GM12878 (cell line): ENCODE results near the gene C19orf73. TPM values are rescaled to one million over a fixed set of nuclear protein-coding genes. Genes with fewer than 3 reads are reported as not detected.
"Not testable (repeated sequence)": the region's sequence is repeated elsewhere in the genome, so short reads cannot be mapped to it uniquely, and the experiment has no call there.

ENCODE experiments used
- ATAC-seq: fragments of 200-7000 bp; cut with Tn5 transposase; 3 replicates; pipeline ENCODE4 v1.9.1; 2020; ENCODE audit warnings: mild to moderate bottlenecking, moderate library complexity
- BruUV-seq: library from RNA; stranded (reverse); fragments of 400-500 nt; replicated peaks from 2 replicates; lab custom pipeline; 2021; lab: Mats Ljungman, UMichigan
- CTCF ChIA-PET: fragments of 300-600 bp; sonication (Branson Sonifier 250); formaldehyde crosslinking; extraction: SDS; loops from one replicate; lab custom pipeline; 2021; ENCODE audit warnings: inconsistent platforms; lab: Yijun Ruan, JAX
- POLR2A ChIA-PET: fragments of 350-600 bp; formaldehyde crosslinking; extraction: SDS; loops from one replicate; lab custom pipeline; 2021; ENCODE audit warnings: inconsistent platforms; lab: Charles Lee
- RAD21 ChIA-PET: fragments of 300-600 bp; sonication (Branson Sonifier 250); formaldehyde crosslinking; loops from one replicate; lab custom pipeline; 2023; ENCODE audit warnings: antibody characterized with exemption; ENCODE audit not compliant: unreplicated experiment; lab: Charles Lee
- SMC1A ChIA-PET: fragments of 300-600 bp; sonication (Branson Sonifier 250); formaldehyde crosslinking; loops from one replicate; lab custom pipeline; 2023; ENCODE audit not compliant: unreplicated experiment, uncharacterized antibody; lab: Charles Lee
- DNase-seq: peaks from one replicate; pipeline ENCODE4 v3.0.0-alpha.2; 2011; ENCODE audit warnings: low read depth, low spot score
- FAIRE-seq: peaks from 3 replicates; lab custom pipeline; 2011; peaks lifted over from hg19 to GRCh38; lab: Jason Lieb, UNC
- H2AFZ ChIP-seq: 2 replicates; pipeline ENCODE4 v1.6.0; 2011; ENCODE audit warnings: low read depth, low read length, control low read depth; ENCODE audit not compliant: control insufficient read depth
- H3K27ac ChIP-seq: 2 replicates; pipeline ENCODE4 v1.5.1; 2011; ENCODE audit warnings: control low read depth; ENCODE audit not compliant: control insufficient read depth, insufficient read depth
- H3K27me3 ChIP-seq, 2 experiments: replicated peaks in 1 of 2; 2 replicates each; pipeline versions ENCODE4 v1.6.0 to v1.6.1; 2011; ENCODE audit warnings: low read length in 1 of 2; ENCODE audit not compliant: control insufficient read depth in 2 of 2, insufficient read depth in 2 of 2
- H3K36me3 ChIP-seq, 2 experiments: 2 replicates each; pipeline ENCODE4 v1.5.1; 2011; ENCODE audit warnings: low read length in 1 of 2; ENCODE audit not compliant: control insufficient read depth in 2 of 2, insufficient read depth in 2 of 2
- H3K4me1 ChIP-seq: 2 replicates; pipeline ENCODE4 v1.6.1; 2011; ENCODE audit warnings: mild to moderate bottlenecking, low read length, moderate library complexity, mixed read lengths; ENCODE audit not compliant: control insufficient read depth, insufficient read depth
- H3K4me2 ChIP-seq: 2 replicates; pipeline ENCODE4 v1.6.0; 2011; ENCODE audit warnings: control low read depth; ENCODE audit not compliant: control insufficient read depth, insufficient read depth
- H3K4me3 ChIP-seq: fragments of 200-600 bp; sonication (generic); 2 replicates; pipeline ENCODE4 v1.5.1; 2016
- H3K79me2 ChIP-seq: 2 replicates; pipeline ENCODE4 v1.6.0; 2011; ENCODE audit warnings: low read length; ENCODE audit not compliant: control insufficient read depth, insufficient read depth
- H3K9ac ChIP-seq: 2 replicates; pipeline ENCODE4 v1.8.0; 2011; ENCODE audit warnings: low read length, control low read depth, mixed read lengths; ENCODE audit not compliant: control insufficient read depth, insufficient read depth
- H3K9me3 ChIP-seq: replicated peaks from 3 replicates; pipeline ENCODE4 v1.5.1; 2011; ENCODE audit warnings: mild to moderate bottlenecking, low read length; ENCODE audit not compliant: control insufficient read depth, insufficient read depth
- H4K20me1 ChIP-seq: 2 replicates; pipeline ENCODE4 v1.6.0; 2011; ENCODE audit not compliant: control insufficient read depth, insufficient read depth
- EP300 ChIP-seq, 2 experiments: fragments of 150-350 bp in 1 of 2; IDR thresholded peaks; 2 replicates each; pipeline ENCODE4 v1.6.1; 2011 to 2012; ENCODE audit warnings: low read depth in 2 of 2, low read length in 2 of 2, borderline replicate concordance in 1 of 2, improper control_type of control experiment in 1 of 2, inconsistent platforms in 1 of 2; ENCODE audit not compliant: control insufficient read depth in 1 of 2
- LARP7 ChIP-seq: fragments of 450-650 bp; IDR thresholded peaks from 2 replicates; pipeline ENCODE4 v1.6.1; 2017; ENCODE audit warnings: mild to moderate bottlenecking
- RAD21 ChIP-seq: IDR thresholded peaks from 2 replicates; pipeline ENCODE4 v1.6.1; 2011; ENCODE audit warnings: mild to moderate bottlenecking, low read depth, low read length, moderate library complexity; ENCODE audit not compliant: insufficient read depth
- SMC3 ChIP-seq: IDR thresholded peaks from 2 replicates; pipeline ENCODE4 v1.6.1; 2011; ENCODE audit warnings: low read length, improper control_type of control experiment, borderline replicate concordance
- YBX1 ChIP-seq: fragments of 450-650 bp; IDR thresholded peaks from 2 replicates; pipeline ENCODE4 v1.6.1; 2016; ENCODE audit warnings: antibody characterized with exemption
- WGBS: methylation state at CpG from one replicate; pipeline ENCODE4 v1.1.6; 2016; ENCODE audit warnings: low lambda C conversion rate; ENCODE audit not compliant: insufficient replicate concordance, insufficient coverage; ENCODE audit errors: missing lambda C conversion rate; 5-methylcytosine and 5-hydroxymethylcytosine counted together
- in situ Hi-C: fragments of 300-500 bp; cut with MboI; formaldehyde crosslinking; loops from 9 replicates; pipeline ENCODE4 v1.14.3; 2018; ENCODE audit warnings: mixed read lengths
- intact Hi-C: fragments of 100-400 bp; cut with micrococcal nuclease; formaldehyde crosslinking; loops from one replicate; pipeline ENCODE4 v1.14.2; 2022; ENCODE audit not compliant: unreplicated experiment
- polyA plus RNA-seq, 11 experiments: library from polyadenylated mRNA; depleted of rRNA in 4 of 11; unstranded in 6 of 11; stranded (reverse) in 5 of 11; fragments of >200 nt; fragmentation: Nextera tagmentation in 4 of 11; fragmentation: Illumina TruSeq in 1 of 11; extraction: Ambion mirVana in 4 of 11; extraction: Trizol in 1 of 11; gene quantifications; 1 replicate in 1 of 11; 2 replicates in 10 of 11; pipeline versions ENCODE4 v1.2.1 to v1.2.3, GENCODE V29; 2011 to 2016; ENCODE audit warnings: inconsistent platforms in 2 of 11, missing spikeins in 2 of 11, low read depth in 1 of 11
- total RNA-seq, 4 experiments: library from RNA; depleted of rRNA in 3 of 4; stranded (reverse); fragments of >200 nt in 3 of 4; fragmentation: Illumina TruSeq in 1 of 4; extraction: Trizol in 1 of 4; gene quantifications; 2 replicates each; pipeline versions ENCODE4 v1.2.1 to v1.2.3, GENCODE V29; 2013 to 2021
- TF ChIP-seq, protein P1 (sequence below): fragments of 450-650 bp; formaldehyde crosslinking; IDR thresholded peaks from 2 replicates; pipeline ENCODE4 v1.5.0; 2022; ENCODE audit warnings: mild to moderate bottlenecking, missing genetic modification characterization
- TF ChIP-seq, protein P2 (sequence below), 3 experiments: IDR thresholded peaks in 2 of 3; conservative IDR thresholded peaks in 1 of 3; 2 replicates each; pipeline ENCODE4 v1.5.1; 2011; ENCODE audit warnings: low read depth in 3 of 3, low read length in 3 of 3, mild to moderate bottlenecking in 3 of 3, control low read depth in 2 of 3, moderate library complexity in 2 of 3, inconsistent platforms in 1 of 3, mixed read lengths in 1 of 3; ENCODE audit not compliant: control insufficient read depth in 2 of 3, insufficient read depth in 1 of 3; ENCODE audit errors: extremely low read depth in 1 of 3

The C19orf73 gene
- total and polyA plus RNA-seq, 10 of the 15 experiments (the other 5 are each of a cell fraction or from before 2014, with no cell fraction given) = 0.20 to 2.0 (median 0.80) TPM

DNA sequence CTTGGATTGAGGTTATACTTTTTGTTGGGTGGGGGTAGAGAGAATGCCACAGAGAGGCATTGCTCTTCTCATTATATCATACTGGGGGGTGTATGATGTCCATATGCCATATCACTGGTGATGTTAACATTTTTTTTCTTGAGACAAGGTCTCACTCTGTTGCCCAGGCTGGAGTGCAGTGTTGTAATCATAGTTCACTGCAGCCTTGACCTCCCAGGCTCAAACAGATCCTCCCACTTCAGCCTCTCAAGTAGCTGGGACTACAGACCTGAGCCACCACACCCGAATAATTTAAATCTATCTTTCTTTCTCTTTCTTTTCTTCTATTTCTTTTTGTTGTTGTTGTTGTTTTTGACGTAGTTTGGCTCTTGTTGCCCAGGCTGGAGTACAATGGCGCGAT lies 38.6 kb downstream of the C19orf73 start (continued):
- TF ChIP-seq, protein P1, sequence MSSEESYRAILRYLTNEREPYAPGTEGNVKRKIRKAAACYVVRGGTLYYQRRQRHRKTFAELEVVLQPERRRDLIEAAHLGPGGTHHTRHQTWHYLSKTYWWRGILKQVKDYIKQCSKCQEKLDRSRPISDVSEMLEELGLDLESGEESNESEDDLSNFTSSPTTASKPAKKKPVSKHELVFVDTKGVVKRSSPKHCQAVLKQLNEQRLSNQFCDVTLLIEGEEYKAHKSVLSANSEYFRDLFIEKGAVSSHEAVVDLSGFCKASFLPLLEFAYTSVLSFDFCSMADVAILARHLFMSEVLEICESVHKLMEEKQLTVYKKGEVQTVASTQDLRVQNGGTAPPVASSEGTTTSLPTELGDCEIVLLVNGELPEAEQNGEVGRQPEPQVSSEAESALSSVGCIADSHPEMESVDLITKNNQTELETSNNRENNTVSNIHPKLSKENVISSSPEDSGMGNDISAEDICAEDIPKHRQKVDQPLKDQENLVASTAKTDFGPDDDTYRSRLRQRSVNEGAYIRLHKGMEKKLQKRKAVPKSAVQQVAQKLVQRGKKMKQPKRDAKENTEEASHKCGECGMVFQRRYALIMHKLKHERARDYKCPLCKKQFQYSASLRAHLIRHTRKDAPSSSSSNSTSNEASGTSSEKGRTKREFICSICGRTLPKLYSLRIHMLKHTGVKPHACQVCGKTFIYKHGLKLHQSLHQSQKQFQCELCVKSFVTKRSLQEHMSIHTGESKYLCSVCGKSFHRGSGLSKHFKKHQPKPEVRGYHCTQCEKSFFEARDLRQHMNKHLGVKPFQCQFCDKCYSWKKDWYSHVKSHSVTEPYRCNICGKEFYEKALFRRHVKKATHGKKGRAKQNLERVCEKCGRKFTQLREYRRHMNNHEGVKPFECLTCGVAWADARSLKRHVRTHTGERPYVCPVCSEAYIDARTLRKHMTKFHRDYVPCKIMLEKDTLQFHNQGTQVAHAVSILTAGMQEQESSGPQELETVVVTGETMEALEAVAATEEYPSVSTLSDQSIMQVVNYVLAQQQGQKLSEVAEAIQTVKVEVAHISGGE = no peak
- TF ChIP-seq EP300 (IDR thresholded peaks at IDR 0.05; ENCODE audit: borderline replicate concordance in 1 of 2, control insufficient read depth in 1 of 2, low read depth in 2 of 2, low read length in 2 of 2) = no peak
- TF ChIP-seq YBX1 = no peak
- TF ChIP-seq LARP7 = no peak

DNA sequence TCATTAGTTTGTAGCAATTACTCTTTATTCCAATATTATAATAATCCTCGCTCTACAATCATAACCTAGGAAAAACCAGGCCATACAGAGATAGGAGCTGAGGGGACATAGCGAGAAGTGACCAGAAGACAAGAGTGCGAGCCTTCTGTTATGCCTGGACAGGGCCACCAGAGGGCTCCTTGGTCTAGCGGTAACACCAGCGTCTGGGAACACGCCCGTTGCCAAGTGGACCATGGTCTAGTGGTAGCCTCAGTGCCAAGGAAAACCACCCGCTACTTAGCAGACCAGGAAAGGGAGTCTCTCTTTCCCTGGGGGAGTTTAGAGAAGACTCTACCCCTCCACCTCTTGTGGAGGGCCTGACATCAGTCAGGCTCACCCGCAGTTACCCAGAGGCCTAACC lies 44.1 kb downstream of the C19orf73 start:
- intact Hi-C loops = not testable (repeated sequence)

More for the DNA sequence above, 44.1 kb downstream of the C19orf73 start:
- ATAC-seq = peak; percentile 52; the same call in 2 of the 3 replicates
- H3K9me3 ChIP-seq, H3K27ac ChIP-seq, BruUV-seq, DNase-seq, H3K4me2 ChIP-seq, H3K9ac ChIP-seq, H3K4me1 ChIP-seq, POLR2A ChIA-PET, H3K79me2 ChIP-seq, RAD21 ChIA-PET, H3K36me3 ChIP-seq, H4K20me1 ChIP-seq, H3K27me3 ChIP-seq, H3K4me3 ChIP-seq, FAIRE-seq, in situ Hi-C loops, H2AFZ ChIP-seq: not testable (repeated sequence)
- CTCF ChIA-PET = interaction anchor here (1.1 to 2.6 kb wide), 4 partner anchors 22 to 146 kb away, joined by 4 to 15 read pairs (median 8); no protein-coding TSS in a partner anchor
- TF ChIP-seq RAD21 (peak; percentile 41; the same call in 1 of the 2 replicates), SMC3 (peak; percentile 36; the same call in 1 of the 2 replicates)
- TF ChIP-seq, protein P2, sequence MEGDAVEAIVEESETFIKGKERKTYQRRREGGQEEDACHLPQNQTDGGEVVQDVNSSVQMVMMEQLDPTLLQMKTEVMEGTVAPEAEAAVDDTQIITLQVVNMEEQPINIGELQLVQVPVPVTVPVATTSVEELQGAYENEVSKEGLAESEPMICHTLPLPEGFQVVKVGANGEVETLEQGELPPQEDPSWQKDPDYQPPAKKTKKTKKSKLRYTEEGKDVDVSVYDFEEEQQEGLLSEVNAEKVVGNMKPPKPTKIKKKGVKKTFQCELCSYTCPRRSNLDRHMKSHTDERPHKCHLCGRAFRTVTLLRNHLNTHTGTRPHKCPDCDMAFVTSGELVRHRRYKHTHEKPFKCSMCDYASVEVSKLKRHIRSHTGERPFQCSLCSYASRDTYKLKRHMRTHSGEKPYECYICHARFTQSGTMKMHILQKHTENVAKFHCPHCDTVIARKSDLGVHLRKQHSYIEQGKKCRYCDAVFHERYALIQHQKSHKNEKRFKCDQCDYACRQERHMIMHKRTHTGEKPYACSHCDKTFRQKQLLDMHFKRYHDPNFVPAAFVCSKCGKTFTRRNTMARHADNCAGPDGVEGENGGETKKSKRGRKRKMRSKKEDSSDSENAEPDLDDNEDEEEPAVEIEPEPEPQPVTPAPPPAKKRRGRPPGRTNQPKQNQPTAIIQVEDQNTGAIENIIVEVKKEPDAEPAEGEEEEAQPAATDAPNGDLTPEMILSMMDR (IDR thresholded peaks at IDR 0.05 in 2 of 3, conservative IDR thresholded peaks at IDR 0.05 in 1 of 3; ENCODE audit: control insufficient read depth in 2 of 3, extremely low read depth in 1 of 3, insufficient read depth in 1 of 3, low read depth in 3 of 3, low read length in 3 of 3) = peak; percentile 33 to 54 (median 42); a peak in 5 of 6 replicates
- SMC1A ChIA-PET = interaction anchor here (1.1 kb wide), 1 partner anchor 124 kb away, joined by 5 read pairs; no protein-coding TSS in a partner anchor
- 12% methylated on average over 8 of the region's 9 CpGs for WGBS
